CD4-positive, CD25-positive, alpha-beta regulatory T cell (primary cell): ENCODE measurements around the gene CPLANE2. TPM values are rescaled to one million over a fixed set of nuclear protein-coding genes. Genes with fewer than 3 reads are reported as not detected.

Experiments
- ATAC-seq, 2 donors: fragments of 150-1000 bp; cut with Tn5 transposase; one replicate each; pipeline ENCODE4 v1.10.0; 2021; ENCODE audit warnings: low read depth in 2 of 2, moderate number of reproducible peaks in 2 of 2, moderate library complexity in 1 of 2
- DNase-seq, 3 donors: peaks; one replicate each; pipeline versions ENCODE4 v3.0.0 to v3.0.0-alpha.2; 2012 to 2022; ENCODE audit warnings: mixed read lengths in 1 of 3
- H3K27ac ChIP-seq: one replicate; pipeline ENCODE4 v1.7.0; 2013; ENCODE audit warnings: mild to moderate bottlenecking, low read length; ENCODE audit not compliant: insufficient read depth, poor library complexity, severe bottlenecking
- H3K27me3 ChIP-seq: one replicate; pipeline ENCODE4 v1.7.0; 2013; ENCODE audit warnings: low read length; ENCODE audit not compliant: control insufficient read depth, insufficient read depth
- H3K36me3 ChIP-seq: one replicate; pipeline ENCODE4 v1.7.0; 2013; ENCODE audit warnings: mild to moderate bottlenecking, low read length, moderate library complexity; ENCODE audit not compliant: control insufficient read depth, insufficient read depth
- H3K4me1 ChIP-seq: 2 replicates; pipeline ENCODE4 v1.7.0; 2013; ENCODE audit warnings: mild to moderate bottlenecking, low read length; ENCODE audit not compliant: insufficient read depth, control insufficient read depth, poor library complexity, severe bottlenecking
- H3K4me3 ChIP-seq: one replicate; pipeline ENCODE4 v1.7.0; 2013; ENCODE audit warnings: low read depth, mild to moderate bottlenecking, low read length, moderate library complexity
- H3K9me3 ChIP-seq, 2 experiments: 1 replicate in 1 of 2; 2 replicates in 1 of 2; pipeline ENCODE4 v1.7.0; 2013; ENCODE audit warnings: low read length in 2 of 2, mild to moderate bottlenecking in 1 of 2, moderate library complexity in 1 of 2; ENCODE audit not compliant: control insufficient read depth in 2 of 2
- H3K27ac Mint-ChIP-seq, 3 donors: one replicate each; pipeline ENCODE4 v1.8.0; 2020 to 2022; ENCODE audit warnings: mild to moderate bottlenecking in 3 of 3, mixed read lengths in 3 of 3, moderate library complexity in 2 of 3
- H3K27me3 Mint-ChIP-seq: one replicate; pipeline ENCODE4 v1.8.0; 2022; ENCODE audit warnings: mild to moderate bottlenecking, mixed read lengths
- H3K36me3 Mint-ChIP-seq: one replicate; pipeline ENCODE4 v1.8.0; 2020; ENCODE audit warnings: mixed read lengths
- H3K4me1 Mint-ChIP-seq, 4 donors: one replicate each; pipeline ENCODE4 v1.8.0; 2020 to 2022; ENCODE audit warnings: mixed read lengths in 4 of 4, mild to moderate bottlenecking in 1 of 4
- H3K4me3 Mint-ChIP-seq, 4 donors: one replicate each; pipeline ENCODE4 v1.8.0; 2020 to 2022; ENCODE audit warnings: mild to moderate bottlenecking in 4 of 4, mixed read lengths in 4 of 4, moderate library complexity in 3 of 4
- H3K9me3 Mint-ChIP-seq, 7 donors: one replicate each; pipeline ENCODE4 v1.8.0; 2020 to 2022; ENCODE audit warnings: mixed read lengths in 7 of 7, mild to moderate bottlenecking in 3 of 7, moderate library complexity in 2 of 7
- polyA plus RNA-seq, 4 donors: library from polyadenylated mRNA; unstranded; fragments of 300-500 nt; fragmentation: Illumina TruSeq; gene quantifications; one replicate each; pipeline ENCODE4 v1.2.3, GENCODE V29; 2021
- total RNA-seq: library from RNA; stranded (reverse); gene quantifications from one replicate; pipeline ENCODE4 v1.2.3, GENCODE V29; 2022

CPLANE2 gene, protein sequence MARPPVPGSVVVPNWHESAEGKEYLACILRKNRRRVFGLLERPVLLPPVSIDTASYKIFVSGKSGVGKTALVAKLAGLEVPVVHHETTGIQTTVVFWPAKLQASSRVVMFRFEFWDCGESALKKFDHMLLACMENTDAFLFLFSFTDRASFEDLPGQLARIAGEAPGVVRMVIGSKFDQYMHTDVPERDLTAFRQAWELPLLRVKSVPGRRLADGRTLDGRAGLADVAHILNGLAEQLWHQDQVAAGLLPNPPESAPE
- total RNA-seq (7.5 TPM), polyA plus RNA-seq (1 to 10 TPM; 1.2 to 3.3 (median 1.4) TPM)

DNA sequence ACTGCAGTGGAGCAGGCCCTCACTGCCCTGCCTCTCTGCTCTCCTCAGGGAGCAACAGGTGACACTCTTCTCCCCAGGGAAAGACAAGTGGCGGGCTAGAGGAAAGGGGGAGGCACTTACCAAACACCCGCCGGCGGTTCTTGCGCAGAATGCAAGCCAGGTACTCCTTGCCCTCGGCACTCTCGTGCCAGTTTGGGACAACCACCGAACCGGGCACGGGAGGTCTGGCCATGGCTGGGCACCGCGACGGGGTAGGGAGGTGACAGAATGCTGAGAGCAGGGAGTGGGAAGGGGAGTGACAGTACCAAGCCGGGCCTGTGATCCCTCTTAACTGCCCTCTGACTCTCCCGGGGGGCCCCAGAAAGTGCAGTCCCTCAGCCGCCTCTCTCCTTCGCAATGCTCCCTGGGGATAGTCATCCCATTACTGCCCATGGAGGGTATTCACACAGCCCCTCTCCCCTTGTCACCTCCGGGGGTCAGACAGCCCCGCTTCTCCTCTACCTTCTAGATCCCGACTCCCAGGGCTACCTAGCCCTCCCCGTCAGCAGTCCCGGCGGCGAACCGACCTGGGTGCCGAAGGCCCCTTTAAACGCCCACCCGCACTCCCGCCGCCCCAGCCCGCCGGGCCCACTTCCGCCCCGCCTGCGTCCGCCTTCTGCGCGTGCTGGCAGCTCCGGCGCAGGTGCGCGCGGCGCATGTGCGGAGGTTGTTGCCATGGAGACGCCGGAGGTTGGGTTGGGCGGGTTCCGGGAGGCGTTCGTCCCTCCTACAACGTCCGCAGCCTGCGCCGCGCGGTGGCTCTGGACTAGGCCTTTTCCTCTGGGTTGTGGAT lies at the start of gene CPLANE2:
Gene CPLANE2, minus strand, starts transcription at position 673 of the 832 bp plus-strand sequence. Its CDS starts 441 bp downstream, at position 232.
- peaks cover 4% of the 10 kb centered on the region for H3K27me3 Mint-ChIP-seq
- Histone ChIP-seq H3K27ac (peak within 1 kb of the TSS; percentile 81), H3K9me3 (no peaks in the 10 kb centered on the region), H3K4me1 (peaks cover 18% of the 10 kb centered on the region), H3K27me3 (no peaks in the 10 kb centered on the region), H3K36me3 (peaks cover 1% of the 10 kb centered on the region), H3K4me3 (peak within 1 kb of the TSS; percentile 86)
- H3K36me3 Mint-ChIP-seq, result peaks cover 5% of the 10 kb centered on the region
- peaks cover 6 to 26% (median 19%) of the 10 kb centered on the region in 4 donors for H3K4me1 Mint-ChIP-seq
- DNase-seq (peak; percentile 93 to 95 (median 95)), ATAC-seq (peak; percentile 82)
- H3K9me3 Mint-ChIP-seq, result no peaks in the 10 kb centered on the region
- H3K27ac Mint-ChIP-seq, result peak within 1 kb of the TSS; percentile 93 to 98 (median 96)
- H3K4me3 Mint-ChIP-seq, result peak within 1 kb of the TSS; percentile 92 to 94 (median 92)

DNA sequence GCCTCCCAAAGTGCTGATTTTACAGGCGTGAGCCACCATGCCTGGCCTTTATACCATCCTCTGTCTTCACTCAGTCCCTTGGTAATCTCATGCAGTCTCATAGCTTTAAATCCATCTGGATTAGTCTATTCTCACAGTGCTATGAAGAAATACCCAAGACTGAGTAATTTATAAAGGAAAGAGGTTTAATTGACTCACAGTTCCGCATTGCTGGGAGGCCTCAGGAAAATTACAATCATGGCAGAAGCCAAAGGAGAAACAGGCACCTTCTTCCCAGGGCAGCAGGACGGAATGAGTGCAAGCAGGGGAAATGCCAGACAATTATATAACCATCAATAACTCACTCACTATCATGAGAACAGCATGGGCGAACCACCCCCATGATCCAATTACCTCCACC lies 49.1 kb upstream of the CPLANE2 start:
- Histone ChIP-seq H3K27ac (no peak overlapping the region), H3K36me3 (peaks cover 37% of the 10 kb centered on the region), H3K9me3 (no peaks in the 10 kb centered on the region), H3K4me1 (no peaks in the 10 kb centered on the region), H3K4me3 (no peak overlapping the region), H3K27me3 (no peaks in the 10 kb centered on the region)
- Mint-ChIP-seq H3K36me3 (peaks cover 13% of the 10 kb centered on the region), H3K4me3 (no peak overlapping the region), H3K9me3 (no peaks in the 10 kb centered on the region), H3K27me3 (no peaks in the 10 kb centered on the region), H3K27ac (no peak overlapping the region), H3K4me1 (peaks cover 3 to 14% (median 9%) of the 10 kb centered on the region in 4 donors)
- DNase-seq (no peak), ATAC-seq (no peak)

DNA sequence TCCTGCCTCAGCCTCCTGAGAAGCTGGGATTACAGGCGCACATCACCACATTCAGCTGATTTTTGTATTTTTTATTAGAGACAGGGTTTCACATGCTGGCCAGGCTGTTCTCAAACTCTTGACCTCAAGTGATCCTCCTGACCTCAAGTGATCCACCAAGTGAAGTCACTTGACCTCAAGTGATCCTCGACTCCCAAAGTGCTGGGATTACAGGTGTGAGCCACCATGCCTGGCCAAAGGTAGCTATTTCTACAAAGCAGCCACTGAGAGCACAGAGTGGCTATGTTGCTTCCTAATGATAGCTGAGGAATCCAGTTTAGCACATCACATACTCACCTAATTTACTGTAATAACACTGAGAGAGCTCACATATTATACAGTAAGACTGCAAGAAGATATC lies 44.8 kb upstream of the CPLANE2 start:
- no peak overlapping the region for H3K27ac ChIP-seq
- peaks cover 17% of the 10 kb centered on the region for H3K36me3 Mint-ChIP-seq
- H3K4me1 Mint-ChIP-seq, result peaks cover 3 to 14% (median 11%) of the 10 kb centered on the region in 4 donors
- H3K4me1 ChIP-seq, result no peaks in the 10 kb centered on the region
- DNase-seq, result no peak
- H3K4me3 Mint-ChIP-seq, result no peak overlapping the region
- H3K36me3 ChIP-seq, result peaks cover 17% of the 10 kb centered on the region
- H3K27ac Mint-ChIP-seq, result no peak overlapping the region
- no peaks in the 10 kb centered on the region for H3K27me3 Mint-ChIP-seq
- no peaks in the 10 kb centered on the region for H3K27me3 ChIP-seq
- H3K9me3 Mint-ChIP-seq, result no peaks in the 10 kb centered on the region
- no peak overlapping the region for H3K4me3 ChIP-seq
- no peaks in the 10 kb centered on the region for H3K9me3 ChIP-seq
- ATAC-seq, result no peak

DNA sequence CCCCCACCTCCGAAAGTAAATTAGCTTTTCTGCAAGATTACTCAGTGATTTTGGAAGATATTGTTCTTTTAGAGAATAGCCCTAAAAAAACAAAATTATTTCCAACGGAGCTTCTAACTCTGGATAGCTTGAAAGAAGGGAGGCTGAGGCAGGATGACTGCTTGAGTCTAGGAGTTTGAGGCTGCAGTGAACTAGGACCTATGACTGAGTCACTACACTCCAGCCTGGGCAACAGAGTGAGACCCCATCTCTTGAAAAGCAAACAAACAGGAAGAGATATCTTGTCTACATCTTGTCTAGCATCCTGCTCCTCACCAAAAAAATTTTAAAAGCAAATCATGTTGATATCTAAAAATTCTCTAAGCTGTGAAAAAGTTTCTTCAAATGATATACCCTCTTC lies 42.2 kb upstream of the CPLANE2 start:
- no peak overlapping the region for H3K27ac ChIP-seq
- H3K27me3 ChIP-seq, result no peaks in the 10 kb centered on the region
- no peak overlapping the region for H3K27ac Mint-ChIP-seq
- H3K4me3 Mint-ChIP-seq, result no peak overlapping the region
- DNase-seq (no peak), ATAC-seq (no peak)
- no peaks in the 10 kb centered on the region for H3K27me3 Mint-ChIP-seq
- no peaks in the 10 kb centered on the region for H3K9me3 ChIP-seq
- peaks cover 14 to 15% (median 14%) of the 10 kb centered on the region in 4 donors for H3K4me1 Mint-ChIP-seq
- no peaks in the 10 kb centered on the region for H3K4me1 ChIP-seq
- no peak overlapping the region for H3K4me3 ChIP-seq
- peaks cover 6% of the 10 kb centered on the region for H3K36me3 ChIP-seq
- H3K36me3 Mint-ChIP-seq, result peaks cover 17% of the 10 kb centered on the region
- no peaks in the 10 kb centered on the region for H3K9me3 Mint-ChIP-seq

DNA sequence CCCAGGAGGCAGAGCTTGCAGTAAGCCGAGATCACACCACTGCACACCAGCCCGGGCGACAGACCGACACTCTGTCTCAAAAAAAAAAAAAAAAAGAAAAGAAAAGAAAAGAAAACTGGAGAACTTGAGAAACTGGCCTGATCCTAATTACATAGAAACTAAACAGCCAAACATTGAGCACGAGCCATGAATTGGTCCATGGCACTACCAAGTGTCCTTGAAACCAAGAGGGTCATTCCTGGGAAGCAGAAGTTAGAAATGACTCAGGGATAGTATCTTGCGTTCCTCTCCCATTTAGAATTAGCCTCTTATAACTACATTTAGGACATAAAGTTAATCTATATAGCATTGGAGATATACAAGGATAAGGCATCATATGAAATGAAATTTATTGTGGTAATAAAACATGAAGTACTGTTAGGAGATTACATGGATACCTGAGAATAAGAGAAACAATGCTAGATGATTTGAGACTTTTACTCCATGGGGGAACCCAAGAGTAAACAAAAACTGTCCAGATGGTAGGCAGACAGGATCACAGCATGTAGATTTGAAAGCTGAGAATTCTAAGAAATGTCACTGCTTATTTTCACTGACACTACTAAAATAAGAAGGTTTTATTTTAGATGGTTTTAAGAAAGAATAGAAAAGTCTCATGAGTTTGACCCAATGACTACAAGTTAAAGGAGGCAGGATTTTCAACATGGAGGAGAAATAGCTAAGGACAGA lies 39.5 kb upstream of the CPLANE2 start:
- Histone ChIP-seq H3K9me3 (no peaks in the 10 kb centered on the region), H3K36me3 (peaks cover 6% of the 10 kb centered on the region), H3K27ac (no peak overlapping the region), H3K4me3 (no peak overlapping the region), H3K27me3 (no peaks in the 10 kb centered on the region), H3K4me1 (no peaks in the 10 kb centered on the region)
- DNase-seq (no peak), ATAC-seq (no peak)
- H3K9me3 Mint-ChIP-seq, result no peaks in the 10 kb centered on the region
- no peaks in the 10 kb centered on the region for H3K27me3 Mint-ChIP-seq
- no peak overlapping the region for H3K27ac Mint-ChIP-seq
- H3K4me3 Mint-ChIP-seq, result no peak overlapping the region
- H3K4me1 Mint-ChIP-seq, result peaks cover 14 to 20% (median 15%) of the 10 kb centered on the region in 4 donors
- peaks cover 27% of the 10 kb centered on the region for H3K36me3 Mint-ChIP-seq

DNA sequence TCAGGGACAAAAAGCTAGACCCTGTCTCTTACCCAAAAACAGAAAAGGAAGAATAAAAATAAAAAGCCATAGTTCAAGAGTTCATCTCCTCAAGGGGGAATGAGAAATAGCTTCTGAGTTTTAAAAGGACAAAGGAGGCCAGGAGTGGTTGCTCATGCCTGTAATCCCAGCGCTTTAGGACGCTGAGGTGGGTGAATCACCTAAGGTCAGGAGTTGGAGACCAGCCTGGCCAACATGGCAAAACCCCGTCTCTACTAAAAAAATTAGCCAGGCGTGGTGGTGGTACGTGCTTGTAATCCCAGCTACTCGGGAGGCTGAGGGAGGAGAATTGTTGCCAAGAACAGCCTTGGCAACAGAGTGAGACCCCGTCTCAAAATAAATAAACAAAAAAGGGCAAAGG lies 38.6 kb upstream of the CPLANE2 start:
- peaks cover 30% of the 10 kb centered on the region for H3K36me3 Mint-ChIP-seq
- no peaks in the 10 kb centered on the region for H3K4me1 ChIP-seq
- no peaks in the 10 kb centered on the region for H3K27me3 Mint-ChIP-seq
- no peak overlapping the region for H3K27ac ChIP-seq
- H3K9me3 Mint-ChIP-seq, result no peaks in the 10 kb centered on the region
- ATAC-seq (no peak), DNase-seq (no peak)
- H3K4me3 ChIP-seq, result no peak overlapping the region
- H3K4me3 Mint-ChIP-seq, result no peak overlapping the region
- no peaks in the 10 kb centered on the region for H3K27me3 ChIP-seq
- peaks cover 6% of the 10 kb centered on the region for H3K36me3 ChIP-seq
- no peak overlapping the region for H3K27ac Mint-ChIP-seq
- no peaks in the 10 kb centered on the region for H3K9me3 ChIP-seq
- H3K4me1 Mint-ChIP-seq, result peaks cover 15 to 20% (median 18%) of the 10 kb centered on the region in 4 donors

DNA sequence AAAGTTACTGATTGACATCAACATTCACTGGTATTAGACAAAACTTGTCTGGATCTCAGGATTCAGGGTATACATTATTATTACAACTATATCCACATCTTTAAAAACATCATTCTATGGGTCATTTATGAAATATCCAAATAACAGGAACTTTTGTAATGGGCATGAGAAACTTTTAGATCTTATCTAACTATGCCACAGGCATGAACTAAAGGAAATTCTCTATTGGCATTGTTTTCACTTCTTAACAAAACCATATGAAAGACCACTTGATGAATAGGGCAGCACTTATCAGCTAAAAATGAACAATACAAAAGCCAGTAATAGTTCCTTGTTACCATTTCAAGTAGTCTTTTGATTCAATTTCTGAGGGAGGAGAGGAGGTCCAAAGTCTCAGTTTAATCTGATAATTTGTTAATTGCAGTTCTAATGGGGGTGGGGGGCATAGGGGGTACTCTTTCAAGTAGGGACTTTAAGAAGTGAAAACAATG lies 30.8 kb upstream of the CPLANE2 start:
- DNase-seq (no peak), ATAC-seq (no peak)
- H3K36me3 Mint-ChIP-seq, result peaks cover 7% of the 10 kb centered on the region
- no peaks in the 10 kb centered on the region for H3K9me3 Mint-ChIP-seq
- H3K27ac ChIP-seq, result no peak overlapping the region
- H3K4me1 ChIP-seq, result no peaks in the 10 kb centered on the region
- no peaks in the 10 kb centered on the region for H3K36me3 ChIP-seq
- H3K4me3 ChIP-seq, result no peak overlapping the region
- H3K9me3 ChIP-seq, result no peaks in the 10 kb centered on the region
- no peaks in the 10 kb centered on the region for H3K27me3 ChIP-seq
- H3K4me3 Mint-ChIP-seq, result no peak overlapping the region
- no peaks in the 10 kb centered on the region for H3K27me3 Mint-ChIP-seq
- H3K4me1 Mint-ChIP-seq, result peaks cover 0 to 32% (median 19%) of the 10 kb centered on the region in 4 donors
- peak overlapping the region in 2 of 3 donors; percentile 51 to 80 for H3K27ac Mint-ChIP-seq
